GM19025 (cell line): ENCODE measurements around the gene TRPM7.
"Not testable (repeated sequence)": the region's sequence is repeated elsewhere in the genome, so short reads cannot be mapped to it uniquely, and the experiment has no call there.

ENCODE experiments used
- ATAC-seq: cut with Tn5 transposase; IDR thresholded peaks from one replicate; pipeline ENCODE4 v1.9.1; 2021; ENCODE audit warnings: mild to moderate bottlenecking, low read depth, moderate library complexity; ENCODE audit not compliant: unreplicated experiment

TRPM7 gene

GRCh38 chr15:50675535-50676144 is 11.0 kb downstream of the TRPM7 start:
- ATAC-seq, result no peak

- ATAC-seq, result no peak
Observed at GRCh38 chr15:50670115-50670514, 16.5 kb downstream of the TRPM7 start.

GRCh38 chr15:50669611-50670010 is 17.0 kb downstream of the TRPM7 start:
- ATAC-seq, result no peak

- no peak for ATAC-seq
Observed at GRCh38 chr15:50665938-50666337, 20.7 kb downstream of the TRPM7 start.

GRCh38 chr15:50655555-50655954 is 31.0 kb downstream of the TRPM7 start:
- no peak for ATAC-seq

GRCh38 chr15:50653156-50653743 is 33.3 kb downstream of the TRPM7 start:
- ATAC-seq, result no peak

- ATAC-seq, result no peak
Observed at GRCh38 chr15:50652671-50653070, 33.9 kb downstream of the TRPM7 start.

GRCh38 chr15:50641318-50641717 is 45.3 kb downstream of the TRPM7 start:
- no peak for ATAC-seq

- no peak for ATAC-seq
Observed at GRCh38 chr15:50636146-50636545, 50.5 kb downstream of the TRPM7 start.

GRCh38 chr15:50633653-50634052 is 52.9 kb downstream of the TRPM7 start:
- ATAC-seq, result no peak

- no peak for ATAC-seq
Observed at GRCh38 chr15:50628421-50628820, 58.2 kb downstream of the TRPM7 start.

GRCh38 chr15:50627351-50628055 is 59.1 kb downstream of the TRPM7 start:
- ATAC-seq, result no peak

- no peak for ATAC-seq
Observed at GRCh38 chr15:50624616-50625168, 61.9 kb downstream of the TRPM7 start.

- not testable (repeated sequence) for ATAC-seq
Observed at GRCh38 chr15:50622361-50622943, 64.1 kb downstream of the TRPM7 start.

GRCh38 chr15:50616960-50617359 is 69.6 kb downstream of the TRPM7 start:
- not testable (repeated sequence) for ATAC-seq

GRCh38 chr15:50616554-50616953 is 70.0 kb downstream of the TRPM7 start:
- not testable (repeated sequence) for ATAC-seq

GRCh38 chr15:50613600-50613999 is 73.0 kb downstream of the TRPM7 start:
- no peak for ATAC-seq

GRCh38 chr15:50607129-50607528 is 79.5 kb downstream of the TRPM7 start:
- no peak for ATAC-seq

- ATAC-seq, result no peak
Observed at GRCh38 chr15:50605462-50605861, 81.1 kb downstream of the TRPM7 start.

- ATAC-seq, result not testable (repeated sequence)
Observed at GRCh38 chr15:50602028-50602427, 84.6 kb downstream of the TRPM7 start.

- no peak for ATAC-seq
Observed at GRCh38 chr15:50594311-50594710, 92.3 kb downstream of the TRPM7 start.
